Keratinocyte (primary cell): ENCODE data around the gene HELLS.
"Not testable (repeated sequence)": the region's sequence is repeated elsewhere in the genome, so short reads cannot be mapped to it uniquely, and the experiment has no call there.

Source experiments
- EZH2 ChIP-seq: IDR thresholded peaks from one replicate; pipeline ENCODE4 v1.6.1; 2012; ENCODE audit warnings: inconsistent platforms, mild to moderate bottlenecking, low read length, moderate library complexity
- TF ChIP-seq, protein P1 (sequence below), 3 experiments: IDR thresholded peaks in 1 of 3; conservative IDR thresholded peaks in 1 of 3; optimal IDR thresholded peaks in 1 of 3; 2 replicates in 2 of 3; 3 replicates in 1 of 3; pipeline versions ENCODE3 to v1.5.1; 2011; ENCODE audit warnings: low read length in 3 of 3, mild to moderate bottlenecking in 3 of 3, moderate library complexity in 2 of 3, control low read depth in 1 of 3, inconsistent platforms in 1 of 3; ENCODE audit not compliant: insufficient read depth in 2 of 3; ENCODE audit errors: extremely low read depth in 1 of 3

DNA sequence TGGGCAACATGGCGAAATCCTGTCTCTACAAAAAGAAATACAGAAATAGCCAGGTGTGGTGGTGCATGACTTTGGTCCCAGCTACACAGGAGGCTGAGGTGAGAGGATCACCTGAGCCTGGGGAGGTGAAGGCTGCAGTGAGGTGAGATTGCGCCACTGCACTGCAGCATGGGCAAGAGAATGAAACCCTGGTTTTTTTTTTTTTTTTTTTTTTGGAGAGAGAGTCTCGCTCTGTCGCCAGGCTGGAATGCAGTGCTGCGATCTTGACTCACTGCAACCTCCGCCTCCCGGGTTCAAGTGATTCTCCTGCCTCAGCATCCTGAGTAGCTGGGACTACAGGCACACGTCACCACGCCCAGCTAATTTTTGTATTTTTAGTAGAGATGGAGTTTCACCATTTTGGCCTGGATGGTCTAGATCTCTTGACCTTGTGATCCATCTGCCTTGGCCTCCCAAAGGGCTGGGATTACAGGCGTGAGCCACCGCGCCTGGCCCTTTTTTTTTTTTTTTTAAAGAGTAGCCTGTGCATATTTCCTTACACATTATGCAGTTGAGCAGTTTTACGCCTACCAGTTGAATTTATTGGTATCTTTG lies 22.2 kb downstream of the HELLS start:
- TF ChIP-seq, protein P1, sequence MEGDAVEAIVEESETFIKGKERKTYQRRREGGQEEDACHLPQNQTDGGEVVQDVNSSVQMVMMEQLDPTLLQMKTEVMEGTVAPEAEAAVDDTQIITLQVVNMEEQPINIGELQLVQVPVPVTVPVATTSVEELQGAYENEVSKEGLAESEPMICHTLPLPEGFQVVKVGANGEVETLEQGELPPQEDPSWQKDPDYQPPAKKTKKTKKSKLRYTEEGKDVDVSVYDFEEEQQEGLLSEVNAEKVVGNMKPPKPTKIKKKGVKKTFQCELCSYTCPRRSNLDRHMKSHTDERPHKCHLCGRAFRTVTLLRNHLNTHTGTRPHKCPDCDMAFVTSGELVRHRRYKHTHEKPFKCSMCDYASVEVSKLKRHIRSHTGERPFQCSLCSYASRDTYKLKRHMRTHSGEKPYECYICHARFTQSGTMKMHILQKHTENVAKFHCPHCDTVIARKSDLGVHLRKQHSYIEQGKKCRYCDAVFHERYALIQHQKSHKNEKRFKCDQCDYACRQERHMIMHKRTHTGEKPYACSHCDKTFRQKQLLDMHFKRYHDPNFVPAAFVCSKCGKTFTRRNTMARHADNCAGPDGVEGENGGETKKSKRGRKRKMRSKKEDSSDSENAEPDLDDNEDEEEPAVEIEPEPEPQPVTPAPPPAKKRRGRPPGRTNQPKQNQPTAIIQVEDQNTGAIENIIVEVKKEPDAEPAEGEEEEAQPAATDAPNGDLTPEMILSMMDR (optimal IDR thresholded peaks at IDR 0.05 in 1 of 3, IDR thresholded peaks at IDR 0.05 in 1 of 3, conservative IDR thresholded peaks at IDR 0.05 in 1 of 3; ENCODE audit: extremely low read depth in 1 of 3, insufficient read depth in 2 of 3, low read length in 3 of 3), result not testable (repeated sequence)
- TF ChIP-seq EZH2, result not testable (repeated sequence)
